Skeletal muscle tissue (tissue), 4 donors: ENCODE measurements around the gene PNKP. TPM values are rescaled to one million over a fixed set of nuclear protein-coding genes. Genes with fewer than 3 reads are reported as not detected.
A peak's percentile ranks its signal among the peaks of the same experiment; 100 is the strongest.
"Not testable (repeated sequence)": the region's sequence is repeated elsewhere in the genome, so short reads cannot be mapped to it uniquely, and the experiment has no call there.

Experiments
- H3K27ac ChIP-seq: one replicate; pipeline ENCODE4 v1.7.0; 2013; ENCODE audit warnings: mild to moderate bottlenecking, low read depth, low read length, inconsistent platforms
- H3K27me3 ChIP-seq, 3 donors: one replicate each; pipeline ENCODE4 v1.7.0; 2013; ENCODE audit warnings: low read length in 3 of 3; ENCODE audit not compliant: control insufficient read depth in 3 of 3, insufficient read depth in 3 of 3
- H3K36me3 ChIP-seq, 3 donors: one replicate each; pipeline ENCODE4 v1.7.0; 2013; ENCODE audit warnings: low read length in 3 of 3; ENCODE audit not compliant: control insufficient read depth in 3 of 3, insufficient read depth in 3 of 3
- H3K4me1 ChIP-seq, 3 donors: one replicate each; pipeline ENCODE4 v1.7.0; 2013; ENCODE audit warnings: low read length in 3 of 3, mild to moderate bottlenecking in 3 of 3; ENCODE audit not compliant: control insufficient read depth in 3 of 3, insufficient read depth in 3 of 3
- H3K4me3 ChIP-seq, 3 donors: one replicate each; pipeline ENCODE4 v1.7.0; 2013; ENCODE audit warnings: low read length in 3 of 3
- H3K9ac ChIP-seq, 3 donors: one replicate each; pipeline ENCODE4 v1.7.0; 2013; ENCODE audit warnings: low read length in 3 of 3, mild to moderate bottlenecking in 3 of 3, moderate library complexity in 2 of 3, low read depth in 1 of 3
- H3K9me3 ChIP-seq, 3 donors: one replicate each; pipeline ENCODE4 v1.7.0; 2013; ENCODE audit warnings: low read length in 3 of 3; ENCODE audit not compliant: control insufficient read depth in 3 of 3
- total RNA-seq: library from RNA; depleted of rRNA; stranded (reverse); fragments of >200 nt; gene quantifications from one replicate; pipeline ENCODE4 v1.2.3, GENCODE V29; 2014
- donor health status: Osteomylitis.

The PNKP gene
- total RNA-seq, 1 donor from 2014 or later, result 17.2 TPM

- Histone ChIP-seq H3K4me3 (no peak overlapping the region), H3K36me3 (peaks cover 41 to 49% (median 46%) of the 10 kb centered on the region in 3 donors), H3K9me3 (no peaks in the 10 kb centered on the region), H3K9ac (no peak overlapping the region), H3K27ac (no peak overlapping the region), H3K4me1 (peaks cover 32 to 73% (median 51%) of the 10 kb centered on the region in 3 donors), H3K27me3 (no peaks in the 10 kb centered on the region)
These were observed 36.6 kb downstream of the PNKP start for GRCh38 chr19:49830766-49831165.

GRCh38 chr19:49829721-49830120 lies 37.7 kb downstream of the PNKP start:
- Histone ChIP-seq H3K36me3 (peaks cover 37 to 45% (median 41%) of the 10 kb centered on the region in 3 donors), H3K9ac (peak overlapping the region in 2 of 3 donors; percentile 33 to 50), H3K27ac (no peak overlapping the region), H3K4me3 (no peak overlapping the region), H3K27me3 (no peaks in the 10 kb centered on the region), H3K9me3 (no peaks in the 10 kb centered on the region), H3K4me1 (peaks cover 32 to 70% (median 45%) of the 10 kb centered on the region in 3 donors)

- Histone ChIP-seq H3K9me3 (no peaks in the 10 kb centered on the region), H3K36me3 (peaks cover 37 to 44% (median 39%) of the 10 kb centered on the region in 3 donors), H3K9ac (peak overlapping the region in 2 of 3 donors; percentile 33 to 54), H3K27ac (no peak overlapping the region), H3K4me3 (no peak overlapping the region), H3K27me3 (no peaks in the 10 kb centered on the region), H3K4me1 (peaks cover 27 to 65% (median 40%) of the 10 kb centered on the region in 3 donors)
These were observed 38.2 kb downstream of the PNKP start for GRCh38 chr19:49829200-49829599.

- Histone ChIP-seq H3K4me3 (no peak overlapping the region), H3K36me3 (peaks cover 39 to 43% (median 42%) of the 10 kb centered on the region in 3 donors), H3K9me3 (no peaks in the 10 kb centered on the region), H3K4me1 (peaks cover 10 to 43% (median 22%) of the 10 kb centered on the region in 3 donors), H3K27ac (no peak overlapping the region), H3K27me3 (no peaks in the 10 kb centered on the region), H3K9ac (no peak overlapping the region)
These were observed 40.3 kb downstream of the PNKP start for GRCh38 chr19:49827034-49827433.

GRCh38 chr19:49824662-49825061 lies 42.7 kb downstream of the PNKP start:
- Histone ChIP-seq H3K27me3 (no peaks in the 10 kb centered on the region), H3K4me3 (no peak overlapping the region), H3K27ac (no peak overlapping the region), H3K9ac (no peak overlapping the region), H3K4me1 (peaks cover 10 to 42% (median 24%) of the 10 kb centered on the region in 3 donors), H3K36me3 (peaks cover 22 to 32% (median 23%) of the 10 kb centered on the region in 3 donors), H3K9me3 (no peaks in the 10 kb centered on the region)

- no peak overlapping the region for H3K27ac ChIP-seq
- H3K4me1 ChIP-seq, result peaks cover 17 to 40% (median 25%) of the 10 kb centered on the region in 3 donors
- no peak overlapping the region for H3K4me3 ChIP-seq
- H3K9ac ChIP-seq, result no peak overlapping the region
- no peaks in the 10 kb centered on the region for H3K27me3 ChIP-seq
- H3K9me3 ChIP-seq, result no peaks in the 10 kb centered on the region
- peaks cover 19 to 30% (median 21%) of the 10 kb centered on the region in 3 donors for H3K36me3 ChIP-seq
These were observed 43.9 kb downstream of the PNKP start for GRCh38 chr19:49823472-49823871.

- no peak overlapping the region for H3K27ac ChIP-seq
- no peak overlapping the region for H3K4me3 ChIP-seq
- H3K9me3 ChIP-seq, result no peaks in the 10 kb centered on the region
- H3K27me3 ChIP-seq, result no peaks in the 10 kb centered on the region
- peaks cover 17 to 27% (median 17%) of the 10 kb centered on the region in 3 donors for H3K4me1 ChIP-seq
- H3K9ac ChIP-seq, result peak overlapping the region in 1 of 3 donors; percentile 32
- H3K36me3 ChIP-seq, result peaks cover 10 to 26% (median 12%) of the 10 kb centered on the region in 3 donors
These were observed 47.3 kb downstream of the PNKP start for GRCh38 chr19:49820125-49820524.

- H3K27ac ChIP-seq, H3K27me3 ChIP-seq, H3K9me3 ChIP-seq: not testable (repeated sequence)
- peak overlapping the region; percentile 45 to 99 (median 97) for H3K9ac ChIP-seq
- peaks cover 17 to 24% (median 17%) of the 10 kb centered on the region in 3 donors for H3K4me1 ChIP-seq
- peaks cover 10 to 24% (median 10%) of the 10 kb centered on the region in 3 donors for H3K36me3 ChIP-seq
- peak overlapping the region; percentile 87 to 94 (median 90) for H3K4me3 ChIP-seq
These were observed 47.8 kb downstream of the PNKP start for GRCh38 chr19:49819452-49820115.

GRCh38 chr19:49818649-49819370 lies 48.6 kb downstream of the PNKP start:
- peaks cover 17 to 24% (median 17%) of the 10 kb centered on the region in 3 donors for H3K4me1 ChIP-seq
- peak overlapping the region; percentile 91 to 99 (median 97) for H3K9ac ChIP-seq
- H3K36me3 ChIP-seq, result peaks cover 10 to 18% (median 10%) of the 10 kb centered on the region in 3 donors
- peak overlapping the region; percentile 87 to 94 (median 90) for H3K4me3 ChIP-seq
- H3K27me3 ChIP-seq, result no peaks in the 10 kb centered on the region
- H3K9me3 ChIP-seq, result no peaks in the 10 kb centered on the region
- peak overlapping the region; percentile 94 for H3K27ac ChIP-seq
